ENCODE data around the gene CNTNAP5.

DNA sequence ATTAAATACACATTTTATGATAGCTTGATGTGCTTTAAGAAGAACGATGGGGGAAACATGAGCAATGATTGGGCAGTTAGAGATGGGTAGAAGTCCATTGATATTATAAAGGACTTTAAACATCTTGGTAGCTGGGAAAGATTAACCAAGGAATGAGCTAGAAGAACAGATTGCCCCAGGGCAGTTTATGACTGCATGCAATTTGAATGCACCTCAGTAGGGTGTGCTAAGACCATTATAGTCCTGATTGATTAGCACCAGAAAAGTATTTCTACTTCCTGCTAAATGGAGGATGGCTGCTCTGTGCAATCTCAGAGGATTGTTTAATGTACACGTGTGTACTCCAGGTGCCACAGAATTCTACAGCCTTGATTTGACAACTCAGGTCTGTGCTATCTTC is 641.9 kb downstream of the CNTNAP5 start:
- no peak for TF ChIP-seq FOXM1 (IDR thresholded peaks at IDR 0.05; ENCODE audit: borderline replicate concordance)
- no peak for TF ChIP-seq SP1 (IDR thresholded peaks at IDR 0.05)
- no peak for TF ChIP-seq NFRKB (IDR thresholded peaks at IDR 0.05)
- TF ChIP-seq SUZ12 (IDR thresholded peaks at IDR 0.05), result no peak
- no peak for TF ChIP-seq BHLHE40 (IDR thresholded peaks at IDR 0.05; ENCODE audit: borderline replicate concordance)
- no peak for TF ChIP-seq ELF4 (IDR thresholded peaks at IDR 0.05)
- TF ChIP-seq CTBP1 (IDR thresholded peaks at IDR 0.05; ENCODE audit: borderline replicate concordance), result no peak
- TF ChIP-seq LEF1 (IDR thresholded peaks at IDR 0.05; ENCODE audit: borderline replicate concordance), result no peak
- no peak for TF ChIP-seq FOXK2 (IDR thresholded peaks at IDR 0.05)
- no peak for TF ChIP-seq HDGF (IDR thresholded peaks at IDR 0.05; ENCODE audit: borderline replicate concordance)
- TF ChIP-seq FOXA1 (IDR thresholded peaks at IDR 0.05), result no peak
- TF ChIP-seq TARDBP (IDR thresholded peaks at IDR 0.05), result no peak
- no peak for TF ChIP-seq ARNT (IDR thresholded peaks at IDR 0.05)
- TF ChIP-seq, protein P1, sequence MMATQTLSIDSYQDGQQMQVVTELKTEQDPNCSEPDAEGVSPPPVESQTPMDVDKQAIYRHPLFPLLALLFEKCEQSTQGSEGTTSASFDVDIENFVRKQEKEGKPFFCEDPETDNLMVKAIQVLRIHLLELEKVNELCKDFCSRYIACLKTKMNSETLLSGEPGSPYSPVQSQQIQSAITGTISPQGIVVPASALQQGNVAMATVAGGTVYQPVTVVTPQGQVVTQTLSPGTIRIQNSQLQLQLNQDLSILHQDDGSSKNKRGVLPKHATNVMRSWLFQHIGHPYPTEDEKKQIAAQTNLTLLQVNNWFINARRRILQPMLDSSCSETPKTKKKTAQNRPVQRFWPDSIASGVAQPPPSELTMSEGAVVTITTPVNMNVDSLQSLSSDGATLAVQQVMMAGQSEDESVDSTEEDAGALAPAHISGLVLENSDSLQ (IDR thresholded peaks at IDR 0.05), result no peak

Data from HEK293T (cell line).